CD14-positive monocyte (primary cell): ENCODE measurements around the gene IRAK3. TPM values are rescaled to one million over a fixed set of nuclear protein-coding genes. Genes with fewer than 3 reads are reported as not detected.

ENCODE experiments used
- DNase-seq, 3 donors: peaks; one replicate each; pipeline ENCODE4 v3.0.0-alpha.2; 2011 to 2022
- H2AFZ ChIP-seq: 2 replicates; pipeline ENCODE4 v1.6.0; 2012; ENCODE audit warnings: mild to moderate bottlenecking, low read depth, low read length, inconsistent platforms; ENCODE audit not compliant: insufficient read depth, poor library complexity, severe bottlenecking
- H3K27ac ChIP-seq, 2 donors: 1 replicate in 1 of 2; 2 replicates in 1 of 2; pipeline ENCODE4 v1.5.1; 2012 to 2013; ENCODE audit warnings: low read length in 2 of 2, control low read depth in 1 of 2, inconsistent platforms in 1 of 2, low read depth in 1 of 2, mild to moderate bottlenecking in 1 of 2
- H3K27me3 ChIP-seq, 2 donors: one replicate each; pipeline versions ENCODE4 v1.6.0 to v1.6.1; 2011 to 2013; ENCODE audit warnings: low read length in 2 of 2; ENCODE audit not compliant: control insufficient read depth in 2 of 2, insufficient read depth in 2 of 2
- H3K36me3 ChIP-seq, 2 donors: replicated peaks in 1 of 2; 1 replicate in 1 of 2; 2 replicates in 1 of 2; pipeline versions ENCODE4 v1.5.1 to v1.6.1; 2012 to 2013; ENCODE audit warnings: low read length in 2 of 2, control low read depth in 1 of 2, inconsistent platforms in 1 of 2, mild to moderate bottlenecking in 1 of 2; ENCODE audit not compliant: insufficient read depth in 2 of 2, control insufficient read depth in 1 of 2
- H3K4me1 ChIP-seq, 2 donors: 1 replicate in 1 of 2; 2 replicates in 1 of 2; pipeline versions ENCODE4 v1.5.1 to v1.6.1; 2012 to 2013; ENCODE audit warnings: low read length in 2 of 2, control low read depth in 1 of 2, inconsistent platforms in 1 of 2, mild to moderate bottlenecking in 1 of 2, moderate library complexity in 1 of 2; ENCODE audit not compliant: insufficient read depth in 2 of 2, control insufficient read depth in 1 of 2
- H3K4me2 ChIP-seq: replicated peaks from 2 replicates; pipeline ENCODE3; 2012; ENCODE audit warnings: low read length, moderate library complexity, mild to moderate bottlenecking; ENCODE audit not compliant: poor library complexity, severe bottlenecking; ENCODE audit errors: extremely low read depth
- H3K4me3 ChIP-seq, 3 experiments: fragments of 200-600 bp in 1 of 3; sonication (generic) in 1 of 3; replicated peaks in 1 of 3; 1 replicate in 2 of 3; 2 replicates in 1 of 3; pipeline ENCODE4 v1.5.1; 2011 to 2013; ENCODE audit warnings: low read length in 3 of 3, mild to moderate bottlenecking in 3 of 3, control low read depth in 2 of 3, low read depth in 2 of 3, inconsistent platforms in 1 of 3, moderate library complexity in 1 of 3
- H3K79me2 ChIP-seq: 2 replicates; pipeline ENCODE4 v1.6.0; 2012; ENCODE audit warnings: mild to moderate bottlenecking, control low read depth, inconsistent platforms, low read length, moderate library complexity; ENCODE audit not compliant: insufficient read depth
- H3K9ac ChIP-seq: 2 replicates; pipeline ENCODE4 v1.6.0; 2017; ENCODE audit warnings: low read length, mild to moderate bottlenecking; ENCODE audit not compliant: insufficient read depth, poor library complexity, severe bottlenecking
- H3K9me3 ChIP-seq, 2 donors: replicated peaks in 1 of 2; 1 replicate in 1 of 2; 2 replicates in 1 of 2; pipeline versions ENCODE4 v1.5.1 to v1.6.1; 2012 to 2013; ENCODE audit warnings: low read length in 2 of 2, control low read depth in 1 of 2; ENCODE audit not compliant: control insufficient read depth in 1 of 2, insufficient read depth in 1 of 2
- H4K20me1 ChIP-seq: 2 replicates; pipeline ENCODE4 v1.6.0; 2012; ENCODE audit warnings: mild to moderate bottlenecking, low read length, control low read depth, moderate library complexity; ENCODE audit not compliant: insufficient read depth
- H3K27ac Mint-ChIP-seq, 7 donors: one replicate each; pipeline ENCODE4 v1.8.0; 2020; ENCODE audit warnings: mild to moderate bottlenecking in 7 of 7, mixed read lengths in 7 of 7, moderate library complexity in 6 of 7, inconsistent platforms in 2 of 7
- H3K27me3 Mint-ChIP-seq, 3 donors: one replicate each; pipeline ENCODE4 v1.8.0; 2021 to 2022; ENCODE audit warnings: low read depth in 3 of 3, mild to moderate bottlenecking in 3 of 3, mixed read lengths in 3 of 3, moderate library complexity in 3 of 3, inconsistent platforms in 1 of 3
- H3K36me3 Mint-ChIP-seq, 2 donors: one replicate each; pipeline ENCODE4 v1.8.0; 2020; ENCODE audit warnings: mixed read lengths in 2 of 2, inconsistent platforms in 1 of 2, mild to moderate bottlenecking in 1 of 2
- H3K4me1 Mint-ChIP-seq: one replicate; pipeline ENCODE4 v1.8.0; 2020; ENCODE audit warnings: mild to moderate bottlenecking, mixed read lengths
- H3K4me3 Mint-ChIP-seq, 2 donors: one replicate each; pipeline ENCODE4 v1.8.0; 2020; ENCODE audit warnings: mild to moderate bottlenecking in 2 of 2, mixed read lengths in 2 of 2, moderate library complexity in 1 of 2
- H3K9me3 Mint-ChIP-seq, 7 donors: one replicate each; pipeline ENCODE4 v1.8.0; 2020 to 2022; ENCODE audit warnings: mixed read lengths in 7 of 7, mild to moderate bottlenecking in 6 of 7, moderate library complexity in 6 of 7, inconsistent platforms in 2 of 7
- WGBS: methylation state at CpG from one replicate; pipeline ENCODE4 v1.1.5; 2013; ENCODE audit warnings: missing lambda C conversion rate; ENCODE audit not compliant: insufficient coverage; 5-methylcytosine and 5-hydroxymethylcytosine counted together
- intact Hi-C, 2 donors: fragments of 100-400 bp; cut with micrococcal nuclease; formaldehyde crosslinking; loops; one replicate each; pipeline versions ENCODE4 v1.15.0 to v1.15.1; 2023
- polyA plus RNA-seq, 3 donors: library from polyadenylated mRNA; depleted of rRNA in 1 of 3; unstranded in 2 of 3; stranded (reverse) in 1 of 3; fragments of 300-500 nt in 2 of 3; fragments of >200 nt in 1 of 3; fragmentation: Illumina TruSeq in 2 of 3; gene quantifications; 1 replicate in 2 of 3; 2 replicates in 1 of 3; pipeline ENCODE4 v1.2.3, GENCODE V29; 2012 to 2021
- TF ChIP-seq, protein P1 (sequence below): fragments of 200-600 bp; IDR thresholded peaks from one replicate; pipeline ENCODE4 v1.8.0; 2022; ENCODE audit warnings: antibody characterized with exemption, mild to moderate bottlenecking

Gene IRAK3
- polyA plus RNA-seq, 3 donors = 56.9 to 59.7 (median 58.0) TPM

DNA sequence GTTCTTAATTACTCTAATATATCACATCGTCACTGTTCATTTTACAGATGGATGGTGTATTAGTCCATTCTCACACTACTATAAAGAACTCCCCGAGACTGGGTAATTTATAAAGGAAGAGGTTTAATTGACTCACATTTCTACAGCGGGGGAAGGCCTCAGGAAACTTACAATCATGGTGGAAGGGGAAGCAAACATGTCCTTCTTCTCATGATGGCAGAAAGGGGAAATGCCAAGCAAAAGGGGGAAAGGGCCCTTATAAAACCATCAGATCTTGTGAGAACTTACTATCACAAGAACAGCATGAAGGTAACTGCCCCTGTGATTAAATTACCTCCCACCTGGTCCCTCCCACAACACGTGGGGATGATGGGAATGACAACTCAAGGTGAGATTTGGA, 25.7 kb upstream of the IRAK3 start:
- intact Hi-C loops = loop anchor here in 1 of 2 donors (10.0 kb wide), 1 partner anchor 52 kb away; no protein-coding TSS in a partner anchor
- TF ChIP-seq, protein P1, sequence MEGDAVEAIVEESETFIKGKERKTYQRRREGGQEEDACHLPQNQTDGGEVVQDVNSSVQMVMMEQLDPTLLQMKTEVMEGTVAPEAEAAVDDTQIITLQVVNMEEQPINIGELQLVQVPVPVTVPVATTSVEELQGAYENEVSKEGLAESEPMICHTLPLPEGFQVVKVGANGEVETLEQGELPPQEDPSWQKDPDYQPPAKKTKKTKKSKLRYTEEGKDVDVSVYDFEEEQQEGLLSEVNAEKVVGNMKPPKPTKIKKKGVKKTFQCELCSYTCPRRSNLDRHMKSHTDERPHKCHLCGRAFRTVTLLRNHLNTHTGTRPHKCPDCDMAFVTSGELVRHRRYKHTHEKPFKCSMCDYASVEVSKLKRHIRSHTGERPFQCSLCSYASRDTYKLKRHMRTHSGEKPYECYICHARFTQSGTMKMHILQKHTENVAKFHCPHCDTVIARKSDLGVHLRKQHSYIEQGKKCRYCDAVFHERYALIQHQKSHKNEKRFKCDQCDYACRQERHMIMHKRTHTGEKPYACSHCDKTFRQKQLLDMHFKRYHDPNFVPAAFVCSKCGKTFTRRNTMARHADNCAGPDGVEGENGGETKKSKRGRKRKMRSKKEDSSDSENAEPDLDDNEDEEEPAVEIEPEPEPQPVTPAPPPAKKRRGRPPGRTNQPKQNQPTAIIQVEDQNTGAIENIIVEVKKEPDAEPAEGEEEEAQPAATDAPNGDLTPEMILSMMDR = no peak
- peaks cover 100% of the 10 kb centered on the region for H3K79me2 ChIP-seq
- no peak overlapping the region for H3K4me3 Mint-ChIP-seq
- H3K27me3 Mint-ChIP-seq = no peaks in the 10 kb centered on the region
- H3K4me1 Mint-ChIP-seq = peaks cover 54% of the 10 kb centered on the region
- WGBS = no CpG with 5 or more reads among the region's 4 CpGs
- DNase-seq = peak; percentile 41 to 83 (median 46)
- H2AFZ ChIP-seq = no peak overlapping the region
- H3K9me3 Mint-ChIP-seq = peaks cover 9 to 25% (median 18%) of the 10 kb centered on the region in 7 donors
- H3K27me3 ChIP-seq = no peaks in the 10 kb centered on the region
- H4K20me1 ChIP-seq = peaks cover 48% of the 10 kb centered on the region
- H3K9me3 ChIP-seq = peaks cover 7 to 11% of the 10 kb centered on the region in 2 donors
- H3K4me1 ChIP-seq = peaks cover 11 to 40% of the 10 kb centered on the region in 2 donors
- no peak overlapping the region for H3K4me2 ChIP-seq
- peak overlapping the region; percentile 66 to 86 (median 82) for H3K27ac Mint-ChIP-seq
- H3K4me3 ChIP-seq = no peak overlapping the region
- H3K9ac ChIP-seq = no peak overlapping the region
- peaks cover 54 to 66% of the 10 kb centered on the region in 2 donors for H3K36me3 Mint-ChIP-seq
- H3K27ac ChIP-seq = peak overlapping the region in 1 of 2 donors; percentile 54
- H3K36me3 ChIP-seq = peaks cover 13 to 60% of the 10 kb centered on the region in 2 donors

- H3K9ac ChIP-seq = no peak overlapping the region
- H3K79me2 ChIP-seq = peaks cover 97% of the 10 kb centered on the region
- no peak overlapping the region for H3K4me2 ChIP-seq
- no peak overlapping the region for H3K4me3 ChIP-seq
- no peak for DNase-seq
- no peak overlapping the region for H2AFZ ChIP-seq
- H3K27me3 ChIP-seq = no peaks in the 10 kb centered on the region
- peak overlapping the region in 1 of 2 donors; percentile 54 for H3K27ac ChIP-seq
- no peak overlapping the region for H3K4me3 Mint-ChIP-seq
- H3K9me3 Mint-ChIP-seq = peaks cover 9 to 25% (median 18%) of the 10 kb centered on the region in 7 donors
- intact Hi-C loops = loop anchor here in 1 of 2 donors (10.0 kb wide), 1 partner anchor 50 kb away; no protein-coding TSS in a partner anchor
- peaks cover 37% of the 10 kb centered on the region for H4K20me1 ChIP-seq
- H3K4me1 Mint-ChIP-seq = peaks cover 49% of the 10 kb centered on the region
- peaks cover 7 to 11% of the 10 kb centered on the region in 2 donors for H3K9me3 ChIP-seq
- peaks cover 0 to 2% (median 0%) of the 10 kb centered on the region in 3 donors for H3K27me3 Mint-ChIP-seq
- H3K27ac Mint-ChIP-seq = peak overlapping the region in 3 of 7 donors; percentile 6 to 74 (median 30)
- TF ChIP-seq, protein P1 = no peak
- peaks cover 50 to 57% of the 10 kb centered on the region in 2 donors for H3K36me3 Mint-ChIP-seq
- peaks cover 15 to 40% of the 10 kb centered on the region in 2 donors for H3K4me1 ChIP-seq
- peaks cover 10 to 54% of the 10 kb centered on the region in 2 donors for H3K36me3 ChIP-seq
- no CpG with 5 or more reads among the region's 3 CpGs for WGBS
Measured at GRCh38 chr12:66164349-66164821, 24.6 kb upstream of the IRAK3 start.
